Measurements from ENCODE around the gene PKNOX1. TPM values are rescaled to one million over a fixed set of nuclear protein-coding genes. Genes with fewer than 3 reads are reported as not detected.
A peak's percentile ranks its signal among the peaks of the same experiment; 100 is the strongest.
"Not testable (repeated sequence)": the region's sequence is repeated elsewhere in the genome, so short reads cannot be mapped to it uniquely, and the experiment has no call there.

PKNOX1 gene
- total and polyA plus RNA-seq, 8 donors, result 16.8 to 32.0 (median 24.9) TPM

DNA sequence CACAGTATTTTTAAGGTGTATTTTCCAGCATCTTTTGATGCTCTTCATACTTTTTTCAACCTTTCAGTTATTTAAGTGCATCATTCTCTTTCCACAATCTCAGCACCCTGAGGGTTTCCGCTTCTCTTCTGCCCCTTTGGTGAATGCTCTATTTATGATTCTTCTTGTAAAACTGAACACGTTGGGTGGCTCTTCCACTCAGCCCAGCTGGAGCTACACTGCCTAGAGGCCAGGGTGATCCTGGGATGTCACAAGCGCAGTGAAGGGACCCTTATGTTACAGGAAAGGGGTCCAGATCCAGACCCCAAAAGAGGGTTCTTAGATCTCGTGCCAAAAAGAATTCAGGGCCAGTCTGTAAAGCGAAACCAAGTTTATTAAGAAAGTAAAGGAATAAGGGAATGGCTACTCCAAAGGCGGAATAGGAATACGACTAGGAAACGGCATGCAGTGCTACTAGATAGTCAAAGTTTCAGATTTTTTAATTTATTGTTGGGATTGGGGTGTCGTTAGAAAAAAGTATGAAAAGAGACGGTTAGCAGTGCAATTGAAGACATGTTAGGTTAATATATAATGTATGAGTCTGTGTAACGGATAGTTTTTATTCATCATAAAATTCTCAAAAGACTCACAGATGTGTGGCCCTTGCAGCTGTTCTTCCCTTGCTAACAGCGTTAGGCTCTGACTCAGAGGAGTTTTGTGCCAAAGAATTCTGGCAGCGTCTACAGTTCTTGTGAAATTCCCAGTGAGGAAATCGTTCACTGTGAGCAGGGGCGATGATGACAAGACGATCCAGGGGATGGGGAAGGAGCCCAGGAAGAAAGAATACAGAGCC lies 34.6 kb upstream of the PKNOX1 start:
- H3K4me3 ChIP-seq, result no peak overlapping the region
- intact Hi-C loops (cut with DNase I), result no loop called here
- no peaks in the 10 kb centered on the region for H3K27me3 ChIP-seq

GRCh38 chr21:42941696-42942085 lies 32.7 kb upstream of the PKNOX1 start:
- TF ChIP-seq, protein P1, sequence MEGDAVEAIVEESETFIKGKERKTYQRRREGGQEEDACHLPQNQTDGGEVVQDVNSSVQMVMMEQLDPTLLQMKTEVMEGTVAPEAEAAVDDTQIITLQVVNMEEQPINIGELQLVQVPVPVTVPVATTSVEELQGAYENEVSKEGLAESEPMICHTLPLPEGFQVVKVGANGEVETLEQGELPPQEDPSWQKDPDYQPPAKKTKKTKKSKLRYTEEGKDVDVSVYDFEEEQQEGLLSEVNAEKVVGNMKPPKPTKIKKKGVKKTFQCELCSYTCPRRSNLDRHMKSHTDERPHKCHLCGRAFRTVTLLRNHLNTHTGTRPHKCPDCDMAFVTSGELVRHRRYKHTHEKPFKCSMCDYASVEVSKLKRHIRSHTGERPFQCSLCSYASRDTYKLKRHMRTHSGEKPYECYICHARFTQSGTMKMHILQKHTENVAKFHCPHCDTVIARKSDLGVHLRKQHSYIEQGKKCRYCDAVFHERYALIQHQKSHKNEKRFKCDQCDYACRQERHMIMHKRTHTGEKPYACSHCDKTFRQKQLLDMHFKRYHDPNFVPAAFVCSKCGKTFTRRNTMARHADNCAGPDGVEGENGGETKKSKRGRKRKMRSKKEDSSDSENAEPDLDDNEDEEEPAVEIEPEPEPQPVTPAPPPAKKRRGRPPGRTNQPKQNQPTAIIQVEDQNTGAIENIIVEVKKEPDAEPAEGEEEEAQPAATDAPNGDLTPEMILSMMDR (IDR thresholded peaks at IDR 0.05), result no peak
- Histone ChIP-seq H3K36me3 (no peaks in the 10 kb centered on the region), H3K27ac (no peak overlapping the region), H3K4me3 (no peak overlapping the region), H3K9me3 (no peaks in the 10 kb centered on the region), H3K4me1 (peaks cover 3 to 8% of the 10 kb centered on the region in 2 donors), H3K27me3 (no peaks in the 10 kb centered on the region)
- no peak for DNase-seq
- intact Hi-C loops (cut with DNase I), result no loop called here
- ATAC-seq, result no peak

More for the DNA sequence above, 34.6 kb upstream of the PKNOX1 start:
- H3K4me1 ChIP-seq, result peaks cover 3 to 8% of the 10 kb centered on the region in 2 donors
- peak in 3 of 4 donors; percentile 57 to 96 (median 95) for DNase-seq
- no peaks in the 10 kb centered on the region for H3K9me3 ChIP-seq
- TF ChIP-seq, protein P1 (IDR thresholded peaks at IDR 0.05), result no peak
- ATAC-seq, result peak; percentile 93
- H3K36me3 ChIP-seq, result no peaks in the 10 kb centered on the region
- peak overlapping the region; percentile 23 to 31 for H3K27ac ChIP-seq

DNA sequence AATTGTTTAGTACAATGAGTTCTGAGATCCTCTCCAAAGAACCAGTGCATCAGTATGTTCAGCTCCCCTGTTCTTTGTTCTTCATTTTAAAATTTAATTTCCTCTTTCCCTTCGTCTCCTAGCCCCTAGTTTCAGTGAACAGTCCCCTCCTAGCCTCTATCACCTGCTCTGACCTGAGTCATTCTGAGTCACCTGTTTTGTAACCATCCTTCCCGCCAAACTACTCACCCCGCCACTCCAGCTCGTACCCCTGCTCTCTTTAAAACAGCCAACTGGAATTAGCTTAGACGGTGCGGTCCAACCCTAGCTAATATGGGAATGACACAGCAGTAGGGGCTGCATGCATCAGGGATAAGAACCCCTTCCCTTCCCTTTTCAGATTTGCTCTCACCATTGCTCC lies 32.1 kb upstream of the PKNOX1 start:
- H3K4me1 ChIP-seq, result peaks cover 3 to 8% of the 10 kb centered on the region in 2 donors
- no peaks in the 10 kb centered on the region for H3K9me3 ChIP-seq
- no peak overlapping the region for H3K4me3 ChIP-seq
- H3K27ac ChIP-seq, result no peak overlapping the region
- TF ChIP-seq, protein P1 (IDR thresholded peaks at IDR 0.05), result no peak
- no peaks in the 10 kb centered on the region for H3K36me3 ChIP-seq
- ATAC-seq, result no peak
- intact Hi-C loops (cut with DNase I), result no loop called here
- DNase-seq, result no peak
- no peaks in the 10 kb centered on the region for H3K27me3 ChIP-seq

DNA sequence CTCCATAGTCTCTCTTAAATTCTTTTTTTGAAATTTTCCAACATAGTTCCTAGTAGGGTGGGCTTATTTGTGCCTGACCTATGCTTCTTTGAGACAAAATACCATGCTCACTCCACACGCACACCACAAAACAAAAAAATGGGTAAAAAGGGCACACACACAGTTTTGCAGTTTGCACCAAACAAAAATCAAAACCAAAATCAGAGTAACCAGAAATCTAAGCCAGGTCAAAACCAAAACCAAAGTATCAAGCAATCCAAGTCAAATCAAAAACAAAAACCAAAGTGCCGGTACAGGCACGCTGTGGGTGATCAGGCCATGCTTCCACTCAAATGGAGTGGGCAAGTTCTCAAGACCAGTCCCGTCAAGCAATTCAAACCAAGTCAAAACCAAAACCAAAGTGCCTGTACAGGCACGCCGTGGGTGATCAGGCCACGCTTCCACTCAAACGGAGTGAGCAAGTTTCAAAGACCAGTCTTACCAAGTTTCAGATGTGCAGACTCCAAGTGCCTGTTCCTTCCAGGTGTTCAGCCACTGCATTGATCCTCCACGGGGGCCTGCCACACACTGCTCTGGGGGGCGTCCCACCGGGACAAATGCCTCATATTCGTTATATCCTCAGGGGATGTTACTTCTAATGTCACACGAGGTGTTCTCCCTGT lies 25.1 kb upstream of the PKNOX1 start:
- H3K27ac ChIP-seq; H3K9me3 ChIP-seq; DNase-seq; intact Hi-C loops (cut with DNase I); ATAC-seq; H3K27me3 ChIP-seq; H3K4me3 ChIP-seq; H3K4me1 ChIP-seq; H3K36me3 ChIP-seq: not testable (repeated sequence)

DNA sequence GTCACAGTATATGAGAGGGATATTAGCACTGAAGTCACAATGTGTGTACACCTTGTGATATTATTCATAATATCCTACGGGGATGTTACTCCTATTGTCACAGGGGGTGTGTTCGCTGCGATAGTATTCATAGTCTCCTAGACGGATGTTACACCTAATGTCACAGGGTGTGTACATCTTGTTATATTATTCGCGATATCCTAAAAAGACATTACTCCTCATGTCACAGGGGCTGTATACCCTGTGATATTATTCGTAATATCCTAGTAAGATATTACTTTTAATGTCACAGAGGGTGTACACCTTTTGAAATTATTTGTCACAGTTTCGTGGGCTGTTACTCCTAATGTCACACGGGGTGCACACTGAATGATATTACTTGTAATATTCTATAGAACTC lies 23.2 kb upstream of the PKNOX1 start:
- intact Hi-C loops (cut with DNase I); ATAC-seq; H3K9me3 ChIP-seq; DNase-seq; H3K4me3 ChIP-seq; H3K27me3 ChIP-seq; H3K27ac ChIP-seq; H3K4me1 ChIP-seq; H3K36me3 ChIP-seq: not testable (repeated sequence)

DNA sequence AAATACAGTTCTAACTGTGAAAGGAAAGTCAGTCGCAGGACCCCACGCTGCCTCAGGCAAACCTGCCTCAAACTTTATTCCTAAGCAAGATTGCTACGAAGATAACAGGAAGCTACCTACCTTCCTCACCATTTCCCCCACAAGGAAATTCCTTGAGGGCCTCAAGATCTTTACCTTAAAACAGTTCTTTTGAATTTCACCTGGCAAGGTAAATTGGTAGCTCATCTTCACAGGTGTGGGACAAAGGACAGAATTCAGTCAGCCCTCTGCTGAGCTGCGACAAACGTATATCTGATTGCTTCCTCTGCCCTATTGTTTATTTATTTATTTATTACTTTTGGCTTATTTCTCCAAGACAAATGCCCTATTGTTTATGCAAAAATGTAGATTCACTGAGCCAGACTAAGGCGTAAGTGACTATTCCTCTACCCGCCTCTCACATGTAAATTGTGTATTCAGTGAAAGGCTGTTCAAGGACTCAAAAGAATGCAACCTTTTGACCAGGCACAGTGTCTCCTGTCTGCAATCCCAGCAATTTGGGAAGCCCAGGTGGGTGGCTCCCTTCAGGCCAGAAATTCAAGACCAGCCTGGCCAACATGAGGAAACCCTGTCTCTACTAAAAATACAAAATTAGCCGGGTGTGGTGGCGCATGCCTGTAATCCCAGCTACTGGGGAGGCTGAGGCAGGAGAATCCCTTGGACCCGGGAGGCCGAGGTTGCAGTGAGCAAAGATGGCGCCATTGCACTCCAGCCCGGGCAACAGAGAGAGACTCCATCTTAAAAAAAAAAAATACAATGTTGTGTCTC lies 17.3 kb upstream of the PKNOX1 start:
- no peak overlapping the region for H3K4me3 ChIP-seq
- peak; percentile 36 for ATAC-seq
- no peaks in the 10 kb centered on the region for H3K27me3 ChIP-seq
- H3K36me3 ChIP-seq, result no peaks in the 10 kb centered on the region
- intact Hi-C loops (cut with DNase I), result no loop called here
- no peaks in the 10 kb centered on the region for H3K9me3 ChIP-seq
- DNase-seq, result no peak
- no peaks in the 10 kb centered on the region for H3K4me1 ChIP-seq
- no peak overlapping the region for H3K27ac ChIP-seq
- TF ChIP-seq, protein P1 (IDR thresholded peaks at IDR 0.05), result no peak

GRCh38 chr21:42958122-42958521 lies 16.2 kb upstream of the PKNOX1 start:
- ATAC-seq; H3K4me1 ChIP-seq; DNase-seq; H3K9me3 ChIP-seq; H3K27me3 ChIP-seq; H3K36me3 ChIP-seq; H3K27ac ChIP-seq; H3K4me3 ChIP-seq; intact Hi-C loops (cut with DNase I): not testable (repeated sequence)
